NCI-H446 (cell line): ENCODE measurements around the gene GRN.
A peak's percentile ranks its signal among the peaks of the same experiment; 100 is the strongest.
"Not testable (repeated sequence)": the region's sequence is repeated elsewhere in the genome, so short reads cannot be mapped to it uniquely, and the experiment has no call there.

ENCODE experiments used
- DNase-seq, 2 experiments: peaks; one replicate each; lab custom pipeline; 2025; lab: John Stamatoyannopoulos, UW

GRN gene

DNA sequence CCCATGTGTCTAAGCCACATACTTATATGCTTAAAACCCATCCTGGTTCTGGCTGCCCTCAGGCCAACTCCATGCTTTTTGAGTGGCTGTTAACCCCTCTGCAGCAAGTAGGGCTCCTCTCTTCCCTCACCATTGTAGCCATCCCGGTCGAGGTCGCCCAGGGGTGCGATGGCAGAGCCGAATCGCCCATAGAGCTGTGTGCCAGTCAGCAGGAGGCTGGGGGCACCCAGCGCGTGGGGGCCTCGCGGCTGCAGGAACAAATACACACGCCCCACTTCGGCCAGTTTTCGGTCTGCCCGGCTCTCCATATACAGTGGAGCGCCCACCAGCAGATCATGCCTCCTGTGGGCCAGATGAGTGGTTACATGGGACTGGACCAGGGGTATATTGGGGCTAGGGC is 38.3 kb downstream of the GRN start:
- no peak for DNase-seq

- DNase-seq, result no peak
Observed at GRCh38 chr17:44383861-44384260, 38.8 kb downstream of the GRN start.

GRCh38 chr17:44384281-44384822 is 39.2 kb downstream of the GRN start:
- DNase-seq, result no peak

- DNase-seq, result no peak
Observed at GRCh38 chr17:44384823-44385286, 39.8 kb downstream of the GRN start.

DNA sequence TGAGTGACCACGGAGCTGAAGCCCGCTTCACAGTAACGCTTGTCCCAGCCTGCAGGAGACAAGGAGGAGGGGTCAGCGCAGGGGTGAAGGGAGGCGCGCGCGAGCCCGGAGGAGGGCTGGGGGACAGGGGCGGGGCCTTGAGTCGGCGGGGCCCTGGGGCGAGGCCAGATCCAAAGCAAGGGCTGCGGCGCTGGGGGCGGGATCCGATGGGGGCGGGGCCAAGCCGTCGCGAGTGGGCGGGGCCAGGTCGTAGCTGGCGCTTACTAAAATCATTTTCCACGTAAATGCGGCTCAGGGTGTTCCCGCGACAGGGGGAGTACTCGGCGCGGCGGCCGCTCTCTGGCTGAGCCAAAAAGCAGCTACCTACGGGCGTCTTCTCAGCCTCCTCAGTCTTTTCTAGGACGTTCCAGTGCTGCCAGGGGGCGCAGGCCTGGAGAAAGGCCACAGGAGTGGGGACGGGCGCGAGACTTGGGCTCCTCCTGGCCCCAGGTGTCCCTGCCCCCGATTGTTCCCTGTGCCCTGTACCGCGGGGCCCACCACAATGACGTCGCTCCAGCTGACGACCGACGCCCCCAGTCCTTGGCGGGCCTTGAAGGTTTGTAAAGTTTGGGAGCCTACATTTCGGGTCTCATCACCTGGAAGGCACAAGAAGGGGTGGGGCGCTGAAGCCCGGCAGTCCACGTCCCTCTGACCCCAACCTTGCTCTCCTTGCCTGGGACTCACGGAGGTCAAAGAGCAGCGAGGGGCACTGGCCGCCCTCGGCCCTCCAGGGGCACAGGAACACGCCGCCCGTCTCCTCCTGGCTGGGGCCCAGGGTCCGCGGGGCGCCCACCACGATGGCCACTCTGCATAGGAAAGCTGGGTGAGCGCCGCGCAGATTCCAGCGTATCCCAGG is 40.4 kb downstream of the GRN start:
- peak in 1 of 2 experiments; percentile 72 for DNase-seq

DNA sequence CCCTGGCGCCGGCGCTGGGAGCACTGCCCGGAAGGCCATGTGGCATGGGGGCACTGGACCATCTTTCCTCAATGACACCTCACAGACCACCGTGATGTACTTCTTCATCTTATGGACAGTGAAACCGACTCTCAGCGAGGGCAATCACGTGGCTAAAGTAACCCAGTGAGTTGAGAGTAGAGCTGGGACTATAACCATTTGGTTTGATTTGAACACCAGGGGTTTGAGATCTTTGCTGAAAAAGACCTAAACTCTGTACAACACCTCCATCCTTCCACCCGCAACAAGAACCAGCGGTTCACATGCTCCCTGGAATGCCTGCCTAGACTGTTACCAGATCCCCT is 41.1 kb downstream of the GRN start:
- DNase-seq, result no peak

DNA sequence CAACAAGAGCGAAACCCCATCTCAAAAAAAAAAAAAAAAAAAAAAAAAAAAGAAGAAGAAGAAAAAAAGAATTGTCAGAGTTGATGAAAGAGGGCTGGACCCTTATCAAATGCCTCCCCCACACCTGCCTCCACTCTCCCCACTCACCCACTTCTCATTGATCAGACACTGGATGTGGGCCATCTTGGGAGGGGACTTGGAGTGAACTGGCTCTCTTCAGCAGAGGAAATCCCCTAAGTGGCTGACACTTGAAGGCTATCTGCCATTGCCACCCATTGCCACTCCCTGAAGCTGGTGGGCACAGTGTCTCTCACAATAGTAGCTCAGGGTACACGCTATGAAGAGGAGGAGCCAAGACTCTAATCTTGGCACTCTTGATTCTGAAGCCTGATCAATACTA is 42.7 kb downstream of the GRN start:
- no peak for DNase-seq

DNA sequence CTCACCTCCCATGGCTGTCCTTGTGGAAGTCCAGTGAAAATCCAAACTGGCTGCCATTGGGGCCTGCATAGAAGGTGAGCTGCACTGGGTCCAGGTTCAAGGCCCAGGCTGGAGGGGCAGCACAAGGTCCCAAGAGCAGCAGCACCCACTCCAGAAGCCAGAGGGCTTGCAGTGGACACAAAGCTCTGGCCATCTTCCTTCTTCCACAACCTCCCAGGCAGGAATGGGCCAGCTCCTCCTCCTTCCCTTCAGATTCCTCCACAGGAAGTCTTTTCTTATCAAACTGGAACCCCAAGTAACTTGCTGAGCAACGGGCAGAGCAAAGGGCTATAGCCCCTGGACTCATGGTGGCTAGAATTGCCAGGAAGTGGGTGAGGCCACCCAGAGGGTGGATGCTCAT is 44.2 kb downstream of the GRN start, which contains the start of gene ITGA2B:
Gene ITGA2B (minus strand): TSS at position 369 of the 400 bp plus-strand sequence. CDS start 176 bp downstream, at position 193.
- DNase-seq, result no peak

DNA sequence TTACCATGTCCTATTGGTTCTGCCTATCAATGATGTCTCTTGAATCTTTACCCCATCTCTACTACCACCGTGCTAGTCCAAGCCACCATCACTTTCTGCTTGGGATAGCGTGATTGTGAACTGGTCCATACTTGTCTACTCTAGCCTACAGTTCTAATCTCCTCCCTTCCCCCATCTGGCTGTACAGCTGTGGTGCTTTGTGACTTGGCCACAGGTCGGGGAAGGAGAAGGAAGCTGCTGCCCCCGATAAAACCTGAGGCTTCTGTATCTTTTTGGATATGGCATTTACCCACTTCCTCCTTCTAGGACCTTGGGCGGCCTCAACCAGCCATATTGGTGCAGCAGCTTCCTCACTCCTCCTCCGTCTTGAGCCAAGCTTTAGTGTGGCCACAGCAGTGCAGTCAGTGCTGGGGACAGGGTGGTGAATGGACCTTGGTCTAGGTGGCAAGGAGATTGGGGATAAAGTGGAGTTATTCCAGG is 44.7 kb downstream of the GRN start:
- no peak for DNase-seq

DNA sequence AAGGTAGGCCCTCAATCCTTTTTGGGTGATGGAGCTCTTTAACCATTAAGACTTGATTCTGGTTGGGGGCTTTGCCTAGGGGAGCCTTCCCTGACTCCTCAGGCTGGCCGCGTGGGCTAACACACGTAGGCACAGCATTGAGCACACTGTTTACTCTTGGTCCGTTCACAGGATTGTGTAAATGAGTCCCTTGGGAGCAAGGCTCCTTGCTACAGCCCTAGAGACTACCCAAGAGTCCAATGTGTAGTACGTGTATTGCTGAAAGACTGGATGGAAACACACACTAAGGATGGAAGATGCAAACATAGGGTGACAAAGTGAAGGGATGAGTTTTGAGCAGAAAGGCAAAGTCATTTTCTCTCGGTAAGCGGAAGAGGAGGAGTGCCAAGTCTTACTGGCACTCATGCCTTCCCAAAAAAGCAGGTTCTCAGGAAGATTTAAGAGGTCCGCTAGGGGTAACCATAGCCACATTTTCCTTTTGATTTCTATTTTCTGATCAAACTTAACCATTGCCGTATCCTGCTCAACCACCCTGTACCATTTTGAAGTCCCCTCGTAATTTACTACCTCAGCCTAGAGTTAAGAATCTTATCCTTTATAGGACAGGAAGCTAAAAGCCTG is 45.3 kb downstream of the GRN start:
- no peak for DNase-seq

GRCh38 chr17:44394112-44394511 is 49.0 kb downstream of the GRN start:
- DNase-seq, result not testable (repeated sequence)

- no peak for DNase-seq
Observed at GRCh38 chr17:44394833-44395232, 49.7 kb downstream of the GRN start.

DNA sequence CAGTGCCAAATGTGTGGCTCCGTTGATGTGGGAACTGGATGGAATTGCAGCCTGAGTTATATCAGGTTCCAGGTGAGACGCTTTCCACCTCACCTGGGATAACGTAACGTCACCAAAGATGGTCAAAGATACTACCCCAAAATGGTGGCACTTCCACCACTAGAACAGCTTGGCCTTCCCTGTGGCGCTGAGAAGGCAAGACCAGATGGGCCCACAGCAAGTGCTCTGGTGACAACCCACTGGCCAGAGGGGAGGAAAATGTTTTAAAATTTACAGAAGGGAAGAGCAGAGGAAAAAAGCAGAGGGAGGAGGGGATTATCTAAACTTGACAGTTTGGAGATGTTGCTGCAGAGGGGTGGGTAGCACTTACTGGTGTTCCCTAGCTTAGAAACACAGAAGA is 51.8 kb downstream of the GRN start:
- no peak for DNase-seq

- DNase-seq, result no peak
Observed at GRCh38 chr17:44397479-44398440, 52.7 kb downstream of the GRN start.

- DNase-seq, result no peak
Observed at GRCh38 chr17:44398692-44399691, 53.9 kb downstream of the GRN start.

- DNase-seq, result no peak
Observed at GRCh38 chr17:44400226-44400847, 55.2 kb downstream of the GRN start.
